ENCODE results near the gene JMJD7.

DNA sequence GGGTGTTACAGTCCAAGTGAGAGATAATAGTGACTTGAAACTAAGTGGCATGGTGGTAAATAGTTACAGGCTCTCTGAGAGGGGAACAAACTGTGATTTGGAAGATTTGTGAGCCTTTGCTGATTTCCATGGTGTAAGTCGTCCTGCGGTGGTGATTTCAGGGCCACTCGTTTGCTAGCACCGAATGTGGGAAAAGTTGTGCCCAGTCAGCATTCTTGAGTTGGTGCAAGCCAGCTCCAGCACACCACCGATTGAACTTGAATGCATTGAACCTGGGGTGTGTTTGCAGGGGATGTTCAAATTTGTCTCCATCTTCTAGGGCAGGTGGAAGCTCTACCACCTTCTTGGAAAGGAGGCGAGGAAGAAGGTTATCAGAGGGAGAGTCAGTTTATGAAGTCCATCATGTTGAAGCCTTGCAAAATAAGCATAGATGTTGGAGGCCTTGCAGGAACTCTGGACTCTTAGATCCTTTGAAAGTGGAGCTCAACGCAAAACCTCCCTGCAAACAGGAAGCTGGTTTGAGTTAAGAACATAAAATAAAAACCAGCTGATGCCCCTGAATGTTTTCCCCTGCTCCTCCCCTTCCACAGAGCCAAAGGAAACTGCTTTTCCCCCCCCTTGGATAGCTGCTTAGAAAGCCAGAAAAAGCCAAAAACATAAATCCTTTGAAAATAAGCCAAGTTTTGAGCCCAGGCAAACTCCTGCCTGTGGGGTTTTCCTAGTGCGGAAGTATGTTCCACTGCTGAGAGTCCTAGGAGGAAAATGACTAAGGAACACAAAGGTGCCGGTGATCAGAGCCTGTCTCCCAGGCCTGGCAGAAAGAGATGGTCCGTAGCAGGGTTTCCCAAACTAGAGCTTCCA, 31.7 kb upstream of the JMJD7 start:
- TF ChIP-seq EZH2phosphoT487 (IDR thresholded peaks at IDR 0.05; ENCODE audit: borderline replicate concordance, low read length): no peak
- TF ChIP-seq, protein P1, sequence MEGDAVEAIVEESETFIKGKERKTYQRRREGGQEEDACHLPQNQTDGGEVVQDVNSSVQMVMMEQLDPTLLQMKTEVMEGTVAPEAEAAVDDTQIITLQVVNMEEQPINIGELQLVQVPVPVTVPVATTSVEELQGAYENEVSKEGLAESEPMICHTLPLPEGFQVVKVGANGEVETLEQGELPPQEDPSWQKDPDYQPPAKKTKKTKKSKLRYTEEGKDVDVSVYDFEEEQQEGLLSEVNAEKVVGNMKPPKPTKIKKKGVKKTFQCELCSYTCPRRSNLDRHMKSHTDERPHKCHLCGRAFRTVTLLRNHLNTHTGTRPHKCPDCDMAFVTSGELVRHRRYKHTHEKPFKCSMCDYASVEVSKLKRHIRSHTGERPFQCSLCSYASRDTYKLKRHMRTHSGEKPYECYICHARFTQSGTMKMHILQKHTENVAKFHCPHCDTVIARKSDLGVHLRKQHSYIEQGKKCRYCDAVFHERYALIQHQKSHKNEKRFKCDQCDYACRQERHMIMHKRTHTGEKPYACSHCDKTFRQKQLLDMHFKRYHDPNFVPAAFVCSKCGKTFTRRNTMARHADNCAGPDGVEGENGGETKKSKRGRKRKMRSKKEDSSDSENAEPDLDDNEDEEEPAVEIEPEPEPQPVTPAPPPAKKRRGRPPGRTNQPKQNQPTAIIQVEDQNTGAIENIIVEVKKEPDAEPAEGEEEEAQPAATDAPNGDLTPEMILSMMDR (IDR thresholded peaks at IDR 0.05; ENCODE audit: low read depth, low read length, poor library complexity, severe bottlenecking): no peak

All from DOHH2 (cell line).